ENCODE measurements around the gene DACT2.

GRCh38 chr6:168361766-168362165 is 42.2 kb upstream of the DACT2 start:
- TF ChIP-seq CTCF (IDR thresholded peaks at IDR 0.05; ENCODE audit: low read depth, low read length): no peak
- no peak for TF ChIP-seq POLR2A (IDR thresholded peaks at IDR 0.05; ENCODE audit: extremely low read depth, insufficient read length)
- TF ChIP-seq MYC (IDR thresholded peaks at IDR 0.05; ENCODE audit: low read depth, low read length): no peak
